Stimulated activated CD8-positive, alpha-beta memory T cell treated with anti-CD3 and anti-CD28 coated beads, Interleukin-7, amount 100 ng/mL, for 1 hour (primary cell): ENCODE results near the gene MSH2.

ENCODE experiments used
- DNase-seq, 2 donors: peaks; one replicate each; pipeline ENCODE4 v3.0.0-alpha.2; 2020; ENCODE audit warnings: low read depth in 2 of 2

MSH2 gene

GRCh38 chr2:47508641-47509040 lies 105.7 kb downstream of the MSH2 start:
- DNase-seq: no peak

GRCh38 chr2:47509250-47509649 lies 106.3 kb downstream of the MSH2 start:
- DNase-seq: no peak

- DNase-seq: no peak
Measured at GRCh38 chr2:47509821-47510385, 106.9 kb downstream of the MSH2 start.

- DNase-seq: no peak
Measured at GRCh38 chr2:47510745-47511144, 107.8 kb downstream of the MSH2 start.

GRCh38 chr2:47512581-47513083 lies 109.7 kb downstream of the MSH2 start:
- no peak for DNase-seq

GRCh38 chr2:47513981-47514520 lies 111.1 kb downstream of the MSH2 start:
- no peak for DNase-seq

GRCh38 chr2:47516360-47517104 lies 113.6 kb downstream of the MSH2 start:
- no peak for DNase-seq

GRCh38 chr2:47518497-47519146 lies 115.7 kb downstream of the MSH2 start:
- DNase-seq: no peak

- DNase-seq: no peak
Measured at GRCh38 chr2:47519147-47519537, 116.2 kb downstream of the MSH2 start.

- no peak for DNase-seq
Measured at GRCh38 chr2:47519604-47520301, 116.8 kb downstream of the MSH2 start.

GRCh38 chr2:47520302-47520630 lies 117.3 kb downstream of the MSH2 start:
- no peak for DNase-seq

- DNase-seq: peak; percentile 47 to 48
Measured at GRCh38 chr2:47520825-47521665, 118.1 kb downstream of the MSH2 start.

GRCh38 chr2:47521666-47522285 lies 118.8 kb downstream of the MSH2 start:
- DNase-seq: no peak

GRCh38 chr2:47525167-47525566 lies 122.2 kb downstream of the MSH2 start:
- DNase-seq: no peak

GRCh38 chr2:47528455-47528854 lies 125.5 kb downstream of the MSH2 start:
- no peak for DNase-seq

GRCh38 chr2:47528874-47529273 lies 125.9 kb downstream of the MSH2 start:
- DNase-seq: no peak

GRCh38 chr2:47530105-47530760 lies 127.3 kb downstream of the MSH2 start:
- DNase-seq: no peak

- no peak for DNase-seq
Measured at GRCh38 chr2:47531378-47532042, 128.6 kb downstream of the MSH2 start.
